IMR-90 (cell line): ENCODE measurements around the gene SRRM2. TPM values are rescaled to one million over a fixed set of nuclear protein-coding genes. Genes with fewer than 3 reads are reported as not detected.

Source experiments
- ATAC-seq: fragments of 200-7000 bp; cut with Tn5 transposase; 2 replicates; pipeline ENCODE4 v1.9.1; 2020; ENCODE audit warnings: low read depth, mild to moderate bottlenecking, moderate library complexity
- BruUV-seq: library from RNA; stranded (reverse); fragments of 400-500 nt; replicated peaks from 2 replicates; lab custom pipeline; 2021; lab: Mats Ljungman, UMichigan
- CTCF ChIA-PET: fragments of 300-600 bp; formaldehyde crosslinking; extraction: SDS; loops from one replicate; lab custom pipeline; 2021; ENCODE audit warnings: antibody characterized with exemption; lab: Yijun Ruan, JAX
- POLR2A ChIA-PET: fragments of 300-600 bp; sonication (Branson Sonifier 250); formaldehyde crosslinking; loops from one replicate; lab custom pipeline; 2022; ENCODE audit warnings: antibody characterized with exemption; ENCODE audit not compliant: unreplicated experiment; lab: Charles Lee
- DNase-seq: peaks from one replicate; pipeline ENCODE4 v3.0.0; 2013
- H2AFZ ChIP-seq: replicated peaks from 2 replicates; pipeline ENCODE3; 2013; ENCODE audit warnings: low read length, mild to moderate bottlenecking; ENCODE audit not compliant: poor library complexity
- H2AK5ac ChIP-seq: 2 replicates; pipeline ENCODE4 v1.6.1; 2013; ENCODE audit warnings: low read depth, low read length, inconsistent platforms
- H2AK9ac ChIP-seq: replicated peaks from 2 replicates; pipeline ENCODE3; 2013; ENCODE audit warnings: mild to moderate bottlenecking, low read depth, low read length, moderate library complexity; ENCODE audit not compliant: poor library complexity
- H2BK120ac ChIP-seq: 2 replicates; pipeline ENCODE4 v1.6.1; 2013; ENCODE audit warnings: low read depth, low read length, inconsistent platforms
- H2BK15ac ChIP-seq: 3 replicates; pipeline ENCODE4 v1.6.1; 2013; ENCODE audit warnings: low read depth, low read length, inconsistent platforms
- H2BK20ac ChIP-seq: 2 replicates; pipeline ENCODE4 v1.6.1; 2013; ENCODE audit warnings: low read depth, mild to moderate bottlenecking, inconsistent platforms, low read length, moderate library complexity
- H2BK5ac ChIP-seq: 2 replicates; pipeline ENCODE4 v1.6.1; 2013; ENCODE audit warnings: mild to moderate bottlenecking, low read depth, low read length, inconsistent platforms; ENCODE audit not compliant: poor library complexity, severe bottlenecking
- H3K14ac ChIP-seq: replicated peaks from 2 replicates; pipeline ENCODE4 v1.6.1; 2013; ENCODE audit warnings: low read depth, low read length, inconsistent platforms
- H3K18ac ChIP-seq: 2 replicates; pipeline ENCODE4 v1.6.1; 2013; ENCODE audit warnings: low read depth, low read length, control low read depth
- H3K23ac ChIP-seq: 2 replicates; pipeline ENCODE4 v1.6.1; 2013; ENCODE audit warnings: low read depth, low read length, inconsistent platforms
- H3K27ac ChIP-seq: 2 replicates; pipeline ENCODE4 v1.5.1; 2013; ENCODE audit warnings: mild to moderate bottlenecking, control low read depth, low read length; ENCODE audit not compliant: insufficient read depth
- H3K27me3 ChIP-seq: 2 replicates; pipeline ENCODE4 v1.6.1; 2013; ENCODE audit warnings: low read length; ENCODE audit not compliant: control insufficient read depth, insufficient read depth
- H3K36me3 ChIP-seq: 2 replicates; pipeline ENCODE4 v1.6.1; 2013; ENCODE audit warnings: low read length, mixed read lengths; ENCODE audit not compliant: control insufficient read depth, insufficient read depth
- H3K4ac ChIP-seq: 2 replicates; pipeline ENCODE4 v1.6.1; 2013; ENCODE audit warnings: low read depth, low read length, inconsistent platforms
- H3K4me1 ChIP-seq: 2 replicates; pipeline ENCODE4 v1.6.1; 2013; ENCODE audit warnings: low read length, mixed read lengths; ENCODE audit not compliant: control insufficient read depth, insufficient read depth
- H3K4me2 ChIP-seq: 2 replicates; pipeline ENCODE4 v1.6.1; 2013; ENCODE audit warnings: low read depth, mild to moderate bottlenecking, control low read depth, low read length, moderate library complexity
- H3K4me3 ChIP-seq: 2 replicates; pipeline ENCODE4 v1.5.1; 2013; ENCODE audit warnings: low read depth, mild to moderate bottlenecking, control low read depth, low read length, moderate library complexity; ENCODE audit not compliant: insufficient read depth
- H3K56ac ChIP-seq: 2 replicates; pipeline ENCODE4 v1.6.1; 2013; ENCODE audit warnings: low read length, inconsistent platforms; ENCODE audit not compliant: insufficient read depth; ENCODE audit errors: extremely low read depth
- H3K79me1 ChIP-seq, 2 experiments: 2 replicates each; pipeline ENCODE4 v1.6.1; 2013; ENCODE audit warnings: low read length in 2 of 2, inconsistent platforms in 1 of 2, low read depth in 1 of 2
- H3K9ac ChIP-seq: 2 replicates; pipeline ENCODE4 v1.6.1; 2013; ENCODE audit warnings: low read depth, low read length, control low read depth
- H3K9me1 ChIP-seq: 2 replicates; pipeline ENCODE4 v1.6.1; 2013; ENCODE audit warnings: low read length, inconsistent platforms; ENCODE audit not compliant: insufficient read depth
- H3K9me3 ChIP-seq: 2 replicates; pipeline ENCODE4 v1.6.1; 2013; ENCODE audit warnings: low read length; ENCODE audit not compliant: control insufficient read depth, insufficient read depth
- H4K20me1 ChIP-seq: 2 replicates; pipeline ENCODE4 v1.6.1; 2013; ENCODE audit warnings: low read length, inconsistent platforms; ENCODE audit not compliant: insufficient read depth
- H4K5ac ChIP-seq: 2 replicates; pipeline ENCODE4 v1.6.1; 2013; ENCODE audit warnings: mild to moderate bottlenecking, low read depth, low read length, control low read depth
- H4K8ac ChIP-seq, 2 experiments: 2 replicates each; pipeline ENCODE4 v1.6.1; 2013; ENCODE audit warnings: low read depth in 2 of 2, low read length in 2 of 2, control low read depth in 1 of 2, inconsistent platforms in 1 of 2
- H4K91ac ChIP-seq: 2 replicates; pipeline ENCODE4 v1.6.1; 2013; ENCODE audit warnings: low read depth, low read length, inconsistent platforms; ENCODE audit not compliant: insufficient read depth
- MAFK ChIP-seq: IDR thresholded peaks from 2 replicates; pipeline ENCODE4 v1.6.1; 2012; ENCODE audit warnings: low read depth, low read length, improper control_type of control experiment
- POLR2A ChIP-seq: IDR thresholded peaks from 2 replicates; pipeline ENCODE4 v1.6.1; 2012; ENCODE audit warnings: mild to moderate bottlenecking, low read depth, low read length
- RFX5 ChIP-seq: IDR thresholded peaks from 2 replicates; pipeline ENCODE4 v1.8.0; 2012; ENCODE audit warnings: low read depth, mild to moderate bottlenecking, low read length, moderate library complexity
- WGBS, 2 experiments: methylation state at CpG; one replicate each; pipeline versions ENCODE4 v1.1.5 to v1.1.7; 2013; ENCODE audit warnings: missing lambda C conversion rate in 2 of 2; ENCODE audit not compliant: insufficient read length in 1 of 2; ENCODE audit errors: extremely low coverage in 2 of 2; 5-methylcytosine and 5-hydroxymethylcytosine counted together
- dilution Hi-C: fragments of 300-500 bp; cut with HindIII; formaldehyde crosslinking; loops from one replicate; pipeline ENCODE4 v1.14.3; 2018; ENCODE audit warnings: low sequenced_read_pairs; ENCODE audit not compliant: unreplicated experiment
- in situ Hi-C: fragments of 300-500 bp; cut with MboI; formaldehyde crosslinking; loops from 3 replicates; pipeline ENCODE4 v1.14.3; 2019; ENCODE audit warnings: low sequenced_read_pairs, inconsistent platforms, mixed read lengths
- intact Hi-C: fragments of 100-400 bp; cut with micrococcal nuclease; formaldehyde crosslinking; loops from 2 replicates; pipeline ENCODE4 v1.10.0; 2022
- polyA plus RNA-seq, 3 experiments: library from polyadenylated mRNA; depleted of rRNA; stranded (reverse); fragments of >200 nt; gene quantifications; 2 replicates each; pipeline ENCODE4 v1.2.3, GENCODE V29; 2012; ENCODE audit warnings: low replicate concordance in 1 of 3
- total RNA-seq: library from RNA; depleted of rRNA; stranded (reverse); fragments of >200 nt; gene quantifications from 2 replicates; pipeline ENCODE4 v1.2.3, GENCODE V29; 2012

The SRRM2 gene
- total and polyA plus RNA-seq, 2 of the 4 experiments (the other 2 are of a cell fraction), result 20.3 to 300 TPM

DNA sequence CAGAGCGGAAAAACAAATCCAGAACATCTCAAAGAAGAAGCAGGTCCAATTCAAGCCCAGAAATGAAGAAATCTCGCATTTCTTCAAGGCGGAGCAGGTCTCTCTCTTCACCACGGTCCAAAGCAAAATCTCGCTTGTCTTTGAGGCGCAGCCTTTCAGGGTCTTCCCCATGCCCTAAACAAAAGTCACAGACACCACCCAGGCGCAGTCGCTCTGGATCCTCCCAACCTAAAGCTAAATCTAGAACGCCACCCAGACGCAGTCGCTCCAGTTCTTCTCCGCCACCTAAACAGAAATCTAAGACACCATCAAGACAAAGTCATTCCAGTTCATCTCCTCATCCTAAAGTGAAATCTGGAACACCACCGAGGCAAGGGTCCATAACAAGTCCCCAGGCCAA lies 10.3 kb downstream of the SRRM2 start:
- Histone ChIP-seq H2AK5ac (no peak overlapping the region), H3K4ac (no peak overlapping the region), H2BK5ac (no peak overlapping the region), H3K18ac (no peak overlapping the region), H2AK9ac (no peak overlapping the region), H3K27me3 (no peaks in the 10 kb centered on the region), H3K79me1 (peaks cover 57 to 91% of the 10 kb centered on the region in 2 experiments), H3K4me2 (no peak overlapping the region), H3K4me3 (no peak overlapping the region), H3K14ac (no peak overlapping the region), H3K27ac (no peak overlapping the region), H2BK20ac (no peak overlapping the region), H3K36me3 (peaks cover 90% of the 10 kb centered on the region), H3K9ac (no peak overlapping the region), H3K56ac (no peak overlapping the region), H4K5ac (no peak overlapping the region), H2BK120ac (no peak overlapping the region), H3K4me1 (no peaks in the 10 kb centered on the region), H2AFZ (no peak overlapping the region), H4K8ac (no peak overlapping the region), H4K20me1 (peaks cover 81% of the 10 kb centered on the region), H2BK15ac (no peak overlapping the region), H3K23ac (no peak overlapping the region), H3K9me3 (no peaks in the 10 kb centered on the region; the same call in 1 of the 2 replicates), H4K91ac (no peak overlapping the region), H3K9me1 (no peaks in the 10 kb centered on the region; the same call in 1 of the 2 replicates)
- no TSS peak for BruUV-seq
- 96% methylated on average over 12 of the region's 13 CpGs; no CpG with 5 or more reads in 1 of the 2 experiments for WGBS, 2 experiments
- in situ Hi-C loops, result no loop called here
- dilution Hi-C loops, result no loop called here
- POLR2A ChIA-PET, result interaction anchor here (0.7 kb wide), 1 partner anchor 10 kb away, joined by 3 read pairs; the partner anchor contains the start of gene SRRM2
- intact Hi-C loops, result no loop called here
- ATAC-seq (no peak), DNase-seq (no peak)
- CTCF ChIA-PET, result no interaction called here
- TF ChIP-seq POLR2A (no peak), MAFK (no peak), RFX5 (no peak)
